Measurements from ENCODE around the gene GANC. TPM values are rescaled to one million over a fixed set of nuclear protein-coding genes. Genes with fewer than 3 reads are reported as not detected.

The GANC gene
- total RNA-seq, 2 experiments from 2014 or later: 27.4 to 27.7 TPM

GRCh38 chr15:42353061-42353460 is 80.1 kb downstream of the GANC start:
- Mint-ChIP-seq H3K36me3 (ENCODE audit: low read depth) (peaks cover 18% of the 10 kb centered on the region), H3K9me3 (no peaks in the 10 kb centered on the region), H3K27ac (no peak overlapping the region), H3K4me3 (no peak overlapping the region), H3K4me1 (ENCODE audit: low read depth) (no peaks in the 10 kb centered on the region), H3K27me3 (ENCODE audit: low read depth) (no peaks in the 10 kb centered on the region)
- intact Hi-C loops (cut with micrococcal nuclease): no loop called here
- DNase-seq: no peak
- CTCF ChIA-PET: no interaction called here

- DNase-seq: no peak
- Mint-ChIP-seq H3K27ac (no peak overlapping the region), H3K4me3 (no peak overlapping the region), H3K27me3 (ENCODE audit: low read depth) (no peaks in the 10 kb centered on the region), H3K9me3 (no peaks in the 10 kb centered on the region), H3K4me1 (ENCODE audit: low read depth) (no peaks in the 10 kb centered on the region), H3K36me3 (ENCODE audit: low read depth) (peaks cover 15% of the 10 kb centered on the region)
- CTCF ChIA-PET: no interaction called here
- intact Hi-C loops (cut with micrococcal nuclease): no loop called here
These were observed 81.8 kb downstream of the GANC start for GRCh38 chr15:42354824-42355223.

- intact Hi-C loops (cut with micrococcal nuclease): no loop called here
- Mint-ChIP-seq H3K36me3 (ENCODE audit: low read depth) (peaks cover 14% of the 10 kb centered on the region), H3K9me3 (no peaks in the 10 kb centered on the region), H3K27ac (no peak overlapping the region), H3K4me1 (ENCODE audit: low read depth) (no peaks in the 10 kb centered on the region), H3K4me3 (no peak overlapping the region), H3K27me3 (ENCODE audit: low read depth) (no peaks in the 10 kb centered on the region)
- no peak for DNase-seq
- CTCF ChIA-PET: no interaction called here
These were observed 82.3 kb downstream of the GANC start for GRCh38 chr15:42355291-42355690.

GRCh38 chr15:42356851-42357250 is 83.8 kb downstream of the GANC start:
- H3K27ac Mint-ChIP-seq: no peak overlapping the region
- H3K36me3 Mint-ChIP-seq (ENCODE audit: low read depth): peaks cover 11% of the 10 kb centered on the region
- CTCF ChIA-PET: no interaction called here

GRCh38 chr15:42358141-42358540 is 85.1 kb downstream of the GANC start:
- H3K4me1 Mint-ChIP-seq (ENCODE audit: low read depth): no peaks in the 10 kb centered on the region

More at GRCh38 chr15:42356851-42357250, 83.8 kb downstream of the GANC start:
- intact Hi-C loops (cut with micrococcal nuclease): no loop called here
- Mint-ChIP-seq H3K4me3 (no peak overlapping the region), H3K4me1 (ENCODE audit: low read depth) (no peaks in the 10 kb centered on the region), H3K27me3 (ENCODE audit: low read depth) (no peaks in the 10 kb centered on the region), H3K9me3 (no peaks in the 10 kb centered on the region)
- DNase-seq: no peak

GRCh38 chr15:42359249-42359648 is 86.2 kb downstream of the GANC start, which contains the start of gene CAPN3:
Gene CAPN3 (plus strand): TSS chr15:42359501. CDS start chr15:42359806, 305 bp downstream.
- no peak for DNase-seq
- Mint-ChIP-seq H3K4me3 (no peak within 1 kb of the TSS), H3K4me1 (ENCODE audit: low read depth) (no peaks in the 10 kb centered on the region), H3K27me3 (ENCODE audit: low read depth) (no peaks in the 10 kb centered on the region), H3K9me3 (no peaks in the 10 kb centered on the region), H3K36me3 (ENCODE audit: low read depth) (no peaks in the 10 kb centered on the region), H3K27ac (no peak within 1 kb of the TSS)
- intact Hi-C loops (cut with micrococcal nuclease): no loop called here
- CTCF ChIA-PET: interaction anchor here (0.5 to 0.7 kb wide), 2 partner anchors 316 to 566 kb away, joined by 3 read pairs; no protein-coding TSS in a partner anchor

More at GRCh38 chr15:42358141-42358540, 85.1 kb downstream of the GANC start:
- Mint-ChIP-seq H3K4me3 (no peak overlapping the region), H3K27me3 (ENCODE audit: low read depth) (no peaks in the 10 kb centered on the region), H3K36me3 (ENCODE audit: low read depth) (peaks cover 4% of the 10 kb centered on the region), H3K9me3 (no peaks in the 10 kb centered on the region), H3K27ac (no peak overlapping the region)
- DNase-seq: no peak
- CTCF ChIA-PET: no interaction called here
- intact Hi-C loops (cut with micrococcal nuclease): no loop called here

GRCh38 chr15:42359985-42360384 is 87.0 kb downstream of the GANC start:
- intact Hi-C loops (cut with micrococcal nuclease): no loop called here
- Mint-ChIP-seq H3K4me1 (ENCODE audit: low read depth) (no peaks in the 10 kb centered on the region), H3K4me3 (no peak overlapping the region), H3K27ac (no peak overlapping the region), H3K9me3 (no peaks in the 10 kb centered on the region), H3K36me3 (ENCODE audit: low read depth) (no peaks in the 10 kb centered on the region), H3K27me3 (ENCODE audit: low read depth) (no peaks in the 10 kb centered on the region)
- DNase-seq: no peak
- CTCF ChIA-PET: interaction anchor here (0.5 kb wide), 1 partner anchor 565 kb away, joined by 3 read pairs; no protein-coding TSS in a partner anchor

- no peak for DNase-seq
- Mint-ChIP-seq H3K27me3 (ENCODE audit: low read depth) (no peaks in the 10 kb centered on the region), H3K4me1 (ENCODE audit: low read depth) (no peaks in the 10 kb centered on the region), H3K4me3 (no peak overlapping the region), H3K36me3 (ENCODE audit: low read depth) (no peaks in the 10 kb centered on the region), H3K9me3 (no peaks in the 10 kb centered on the region), H3K27ac (no peak overlapping the region)
- CTCF ChIA-PET: no interaction called here
- intact Hi-C loops (cut with micrococcal nuclease): no loop called here
These were observed 87.6 kb downstream of the GANC start for GRCh38 chr15:42360535-42361112.

- CTCF ChIA-PET: no interaction called here
- Mint-ChIP-seq H3K4me1 (ENCODE audit: low read depth) (no peaks in the 10 kb centered on the region), H3K27ac (no peak overlapping the region), H3K27me3 (ENCODE audit: low read depth) (no peaks in the 10 kb centered on the region), H3K36me3 (ENCODE audit: low read depth) (no peaks in the 10 kb centered on the region), H3K9me3 (no peaks in the 10 kb centered on the region), H3K4me3 (no peak overlapping the region)
- no peak for DNase-seq
- intact Hi-C loops (cut with micrococcal nuclease): no loop called here
These were observed 90.5 kb downstream of the GANC start for GRCh38 chr15:42363487-42363886.

- H3K27ac Mint-ChIP-seq: no peak overlapping the region
- DNase-seq: no peak
- intact Hi-C loops (cut with micrococcal nuclease): no loop called here
- no peaks in the 10 kb centered on the region for H3K9me3 Mint-ChIP-seq
- H3K36me3 Mint-ChIP-seq (ENCODE audit: low read depth): no peaks in the 10 kb centered on the region
- CTCF ChIA-PET: no interaction called here
- no peak overlapping the region for H3K4me3 Mint-ChIP-seq
- no peaks in the 10 kb centered on the region for H3K4me1 Mint-ChIP-seq (ENCODE audit: low read depth)
- no peaks in the 10 kb centered on the region for H3K27me3 Mint-ChIP-seq (ENCODE audit: low read depth)
These were observed 90.9 kb downstream of the GANC start for GRCh38 chr15:42363942-42364341.

GRCh38 chr15:42364529-42364928 is 91.5 kb downstream of the GANC start:
- Mint-ChIP-seq H3K4me3 (no peak overlapping the region), H3K9me3 (no peaks in the 10 kb centered on the region), H3K27me3 (ENCODE audit: low read depth) (no peaks in the 10 kb centered on the region), H3K36me3 (ENCODE audit: low read depth) (no peaks in the 10 kb centered on the region), H3K27ac (no peak overlapping the region), H3K4me1 (ENCODE audit: low read depth) (no peaks in the 10 kb centered on the region)
- CTCF ChIA-PET: interaction anchor here (0.9 kb wide), 1 partner anchor 21 kb away, joined by 3 read pairs; no protein-coding TSS in a partner anchor
- intact Hi-C loops (cut with micrococcal nuclease): no loop called here
- no peak for DNase-seq

- H3K27ac Mint-ChIP-seq: no peak overlapping the region
- H3K4me3 Mint-ChIP-seq: no peak overlapping the region
- DNase-seq: no peak
- no peaks in the 10 kb centered on the region for H3K9me3 Mint-ChIP-seq
- no peaks in the 10 kb centered on the region for H3K27me3 Mint-ChIP-seq (ENCODE audit: low read depth)
- CTCF ChIA-PET: no interaction called here
- no peaks in the 10 kb centered on the region for H3K4me1 Mint-ChIP-seq (ENCODE audit: low read depth)
- no peaks in the 10 kb centered on the region for H3K36me3 Mint-ChIP-seq (ENCODE audit: low read depth)
- intact Hi-C loops (cut with micrococcal nuclease): no loop called here
These were observed 93.0 kb downstream of the GANC start for GRCh38 chr15:42365921-42366550.

GRCh38 chr15:42367041-42367440 is 94.0 kb downstream of the GANC start:
- Mint-ChIP-seq H3K27me3 (ENCODE audit: low read depth) (no peaks in the 10 kb centered on the region), H3K4me1 (ENCODE audit: low read depth) (no peaks in the 10 kb centered on the region), H3K36me3 (ENCODE audit: low read depth) (no peaks in the 10 kb centered on the region), H3K27ac (no peak overlapping the region), H3K4me3 (no peak overlapping the region), H3K9me3 (no peaks in the 10 kb centered on the region)
- intact Hi-C loops (cut with micrococcal nuclease): no loop called here
- CTCF ChIA-PET: no interaction called here
- no peak for DNase-seq

All from activated naive CD4-positive, alpha-beta T cell treated with anti-CD3 and anti-CD28 coated beads for 36 hours (primary cell).